HG03039 (cell line): Measurements from ENCODE around the gene GET4.
"Not testable (repeated sequence)": the region's sequence is repeated elsewhere in the genome, so short reads cannot be mapped to it uniquely, and the experiment has no call there.

Experiments
- ATAC-seq: cut with Tn5 transposase; IDR thresholded peaks from one replicate; pipeline ENCODE4 v1.9.1; 2021; ENCODE audit warnings: mild to moderate bottlenecking, moderate library complexity; ENCODE audit not compliant: unreplicated experiment

GET4 gene

GRCh38 chr7:925601-926000 is 49.2 kb downstream of the GET4 start:
- ATAC-seq: no peak

GRCh38 chr7:926061-927030 is 50.0 kb downstream of the GET4 start:
- no peak for ATAC-seq

- no peak for ATAC-seq
Observed at GRCh38 chr7:927031-927671, 50.8 kb downstream of the GET4 start.

- no peak for ATAC-seq
Observed at GRCh38 chr7:929311-929711, 53.0 kb downstream of the GET4 start.

GRCh38 chr7:930975-931758 is 54.8 kb downstream of the GET4 start:
- ATAC-seq: no peak

- ATAC-seq: no peak
Observed at GRCh38 chr7:931871-932650, 55.7 kb downstream of the GET4 start.

- ATAC-seq: no peak
Observed at GRCh38 chr7:932651-932975, 56.3 kb downstream of the GET4 start.

GRCh38 chr7:934469-935163 is 58.3 kb downstream of the GET4 start:
- ATAC-seq: no peak

GRCh38 chr7:935164-935873 is 59.0 kb downstream of the GET4 start:
- ATAC-seq: no peak

- no peak for ATAC-seq
Observed at GRCh38 chr7:935874-936385, 59.6 kb downstream of the GET4 start.

GRCh38 chr7:936386-937054 is 60.2 kb downstream of the GET4 start:
- peak; percentile 64 for ATAC-seq

GRCh38 chr7:937856-938484 is 61.6 kb downstream of the GET4 start:
- ATAC-seq: no peak

- ATAC-seq: no peak
Observed at GRCh38 chr7:938546-939185, 62.3 kb downstream of the GET4 start.

GRCh38 chr7:939843-940242 is 63.5 kb downstream of the GET4 start:
- ATAC-seq: no peak

- no peak for ATAC-seq
Observed at GRCh38 chr7:940599-941408, 64.5 kb downstream of the GET4 start.

GRCh38 chr7:943793-944192 is 67.4 kb downstream of the GET4 start:
- not testable (repeated sequence) for ATAC-seq

- no peak for ATAC-seq
Observed at GRCh38 chr7:944744-945143, 68.4 kb downstream of the GET4 start.
